GM19023 (cell line): ENCODE results near the gene SLC5A4.

ENCODE experiments used
- ATAC-seq: cut with Tn5 transposase; IDR thresholded peaks from one replicate; pipeline ENCODE4 v1.9.1; 2021; ENCODE audit warnings: mild to moderate bottlenecking, moderate library complexity; ENCODE audit not compliant: unreplicated experiment

The SLC5A4 gene

GRCh38 chr22:32233091-32233490, 22.1 kb downstream of the SLC5A4 start:
- no peak for ATAC-seq

GRCh38 chr22:32232191-32232830, 22.8 kb downstream of the SLC5A4 start:
- ATAC-seq: no peak

DNA sequence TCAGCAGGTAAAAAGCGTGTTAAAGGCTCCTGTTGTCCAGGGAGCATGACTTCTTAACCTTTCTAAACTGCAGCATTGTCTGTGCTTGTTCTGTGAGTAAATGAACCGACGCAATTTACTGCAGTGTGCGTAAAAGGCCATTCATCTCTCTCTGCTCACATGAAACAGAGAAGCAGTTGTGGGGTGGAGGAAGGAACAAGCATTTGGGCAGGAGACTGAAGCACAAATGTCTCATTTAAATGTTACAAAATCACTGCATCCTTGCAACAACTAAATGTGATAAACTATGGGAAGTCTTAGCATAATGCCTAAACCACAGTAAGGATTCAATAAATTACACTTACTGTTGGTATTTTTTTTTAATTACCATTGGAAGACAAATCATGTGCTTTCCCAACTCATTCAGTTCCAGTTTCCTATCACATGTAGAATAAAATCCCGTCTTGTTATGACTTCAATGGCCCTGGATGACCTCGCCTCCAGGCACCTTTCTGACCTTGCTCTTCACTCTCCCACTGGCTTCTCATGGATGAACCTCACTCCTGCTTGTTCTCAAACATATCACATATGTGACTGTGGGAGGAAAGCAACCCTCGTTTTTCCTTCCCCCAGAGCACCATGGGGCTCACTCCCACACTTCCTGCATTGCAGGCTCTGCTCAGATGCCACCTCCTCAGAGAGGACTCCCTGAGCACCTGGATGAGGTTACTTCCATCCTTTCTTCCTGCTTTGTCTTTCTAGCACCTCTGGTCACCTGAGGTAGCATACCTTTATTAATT, 28.6 kb downstream of the SLC5A4 start:
- no peak for ATAC-seq

GRCh38 chr22:32222991-32223390, 32.2 kb downstream of the SLC5A4 start:
- no peak for ATAC-seq

GRCh38 chr22:32219026-32219425, 36.1 kb downstream of the SLC5A4 start:
- ATAC-seq: no peak

DNA sequence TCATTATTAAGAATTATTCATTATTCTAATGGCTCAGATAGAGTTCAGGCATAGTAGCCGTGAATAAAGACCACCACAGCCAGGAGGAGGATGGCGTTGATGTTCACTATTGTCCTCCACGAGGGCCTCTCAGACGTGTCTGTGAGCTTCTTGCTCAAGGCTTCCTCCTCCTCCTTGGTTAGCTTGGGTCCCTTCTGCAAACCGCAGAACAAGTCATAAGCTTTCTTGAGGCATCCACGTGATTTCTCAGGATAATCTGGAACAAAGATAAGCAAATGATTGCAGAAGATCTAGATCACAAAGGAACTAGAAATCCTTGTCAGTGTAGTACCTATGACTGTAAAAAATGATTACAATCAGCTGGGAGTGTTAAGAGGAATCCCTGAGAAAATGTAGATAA, 36.7 kb downstream of the SLC5A4 start:
- no peak for ATAC-seq

DNA sequence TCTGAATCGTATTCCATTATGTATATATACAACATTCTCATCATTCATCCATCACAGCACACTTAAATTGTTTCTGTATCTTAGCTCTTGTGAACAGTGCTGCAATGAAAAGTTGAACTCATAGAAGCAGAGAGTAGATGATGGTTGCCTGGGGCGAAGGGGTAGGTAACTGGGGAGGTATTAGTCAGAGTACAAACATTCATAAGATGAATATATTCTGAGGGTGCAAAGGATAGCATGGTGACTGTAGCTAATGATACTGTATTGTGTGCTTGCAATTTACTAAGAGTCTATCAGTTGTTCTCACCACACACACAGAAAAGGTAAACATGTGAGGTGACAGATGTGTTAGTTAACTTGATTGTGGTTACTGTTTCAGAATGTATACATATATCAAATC, 37.7 kb downstream of the SLC5A4 start:
- no peak for ATAC-seq

DNA sequence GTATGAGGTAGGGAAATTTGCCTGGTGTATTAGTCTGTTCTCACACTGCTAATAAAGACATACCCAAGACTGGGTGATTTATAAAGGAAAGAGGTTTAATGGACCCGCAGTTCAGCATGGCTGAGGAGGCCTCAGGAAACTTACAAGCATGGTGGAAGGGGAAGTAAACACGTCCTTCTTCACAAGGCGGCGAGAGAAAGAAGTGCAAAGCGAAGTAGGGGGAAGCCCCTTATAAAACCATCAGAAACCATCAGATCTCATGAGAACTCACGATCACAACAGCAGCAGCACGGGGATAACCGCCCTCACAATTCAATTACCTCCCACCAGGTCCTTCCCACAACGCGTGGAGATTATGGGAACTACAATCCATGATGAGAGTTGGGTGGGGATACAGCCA, 38.2 kb downstream of the SLC5A4 start:
- ATAC-seq: no peak

- ATAC-seq: no peak
Measured at GRCh38 chr22:32211011-32211410, 44.1 kb downstream of the SLC5A4 start.

GRCh38 chr22:32208681-32209080, 46.5 kb downstream of the SLC5A4 start:
- ATAC-seq: no peak

- no peak for ATAC-seq
Measured at GRCh38 chr22:32207971-32208480, 47.1 kb downstream of the SLC5A4 start.

- no peak for ATAC-seq
Measured at GRCh38 chr22:32206774-32207758, 48.1 kb downstream of the SLC5A4 start.

GRCh38 chr22:32205974-32206773, 49.0 kb downstream of the SLC5A4 start:
- no peak for ATAC-seq

- ATAC-seq: no peak
Measured at GRCh38 chr22:32204856-32205722, 50.1 kb downstream of the SLC5A4 start, which contains the start of gene RFPL2. TSS of gene RFPL2 (minus strand) at chr22:32205073. CDS start at chr22:32202451, 2,622 bp downstream.

DNA sequence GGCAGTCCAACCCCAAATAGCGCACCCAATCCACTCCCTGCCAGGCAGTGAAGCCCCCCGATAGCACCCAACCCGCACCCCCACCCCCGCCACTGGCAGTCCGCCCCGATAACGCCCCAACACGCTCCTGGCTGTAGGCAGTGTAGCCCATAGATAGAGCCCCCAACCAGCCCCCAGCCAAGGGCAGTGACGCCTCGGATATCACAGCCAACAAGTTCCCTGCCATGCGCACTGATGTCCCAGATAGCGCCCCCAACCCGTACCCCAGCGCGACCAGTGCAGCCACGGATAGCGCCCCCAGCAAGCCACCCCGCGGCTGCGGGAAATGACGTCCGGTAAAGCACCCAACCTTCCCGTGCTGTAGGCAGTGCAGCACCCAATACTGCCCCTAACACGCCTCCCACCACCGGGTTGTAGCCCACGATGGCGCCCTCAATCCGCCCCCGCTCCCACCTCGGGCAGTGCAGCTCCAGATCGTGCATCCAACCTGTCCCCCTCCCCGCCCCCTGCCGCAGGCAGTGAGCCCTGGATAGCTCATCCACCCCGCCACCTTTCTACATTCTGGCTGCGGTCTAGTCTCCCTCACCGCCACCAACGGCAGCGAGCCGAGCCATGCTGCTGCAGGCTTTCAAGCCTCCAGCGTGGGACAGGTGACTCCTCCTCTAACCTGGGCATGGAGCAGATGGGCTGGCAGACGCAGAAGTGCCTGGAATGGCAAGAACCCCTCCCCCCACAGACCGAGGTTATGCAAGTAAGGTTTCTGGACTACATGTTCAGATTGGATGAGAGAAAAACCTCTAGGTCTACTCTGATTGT, 50.9 kb downstream of the SLC5A4 start:
- ATAC-seq: no peak

DNA sequence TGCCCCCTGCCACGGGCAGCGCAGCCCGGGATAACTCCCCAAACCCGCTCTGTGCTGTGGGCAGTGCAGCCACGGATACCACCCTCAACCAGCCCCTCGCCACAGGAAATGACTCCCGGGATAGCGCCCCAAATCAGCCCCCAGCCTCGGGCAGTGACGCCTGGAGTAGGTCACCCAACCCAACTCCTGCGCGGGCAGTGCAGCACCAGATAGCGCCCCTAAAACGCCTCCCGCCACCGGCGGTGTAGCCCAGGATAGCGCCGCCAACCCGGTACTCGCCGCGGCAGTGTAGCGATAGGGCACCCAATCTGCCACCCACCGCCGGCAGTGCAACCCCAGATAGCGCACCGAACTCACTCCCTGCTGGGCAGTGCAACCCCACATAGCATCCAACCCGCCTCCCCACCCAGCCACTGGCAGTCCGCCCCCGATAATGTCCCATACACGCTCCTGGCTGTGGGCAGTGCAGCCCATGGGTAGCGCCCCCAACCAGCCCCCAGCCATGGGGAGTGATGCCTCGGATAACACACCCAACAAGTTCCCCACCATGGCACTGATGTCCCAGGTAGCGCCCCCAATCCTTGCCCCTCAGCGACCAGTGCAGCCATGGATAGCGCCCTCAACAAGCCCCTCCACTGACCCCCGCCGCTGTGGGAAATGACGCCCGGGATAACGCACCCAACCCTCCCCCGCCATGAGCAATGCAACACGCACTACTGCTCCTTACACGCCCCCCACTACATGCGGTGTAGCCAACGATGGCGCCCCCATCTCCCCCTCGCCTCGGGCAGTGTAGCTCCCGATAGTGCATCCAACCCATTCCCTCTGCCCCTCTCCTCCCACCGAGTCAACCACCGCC, 51.7 kb downstream of the SLC5A4 start:
- ATAC-seq: no peak

DNA sequence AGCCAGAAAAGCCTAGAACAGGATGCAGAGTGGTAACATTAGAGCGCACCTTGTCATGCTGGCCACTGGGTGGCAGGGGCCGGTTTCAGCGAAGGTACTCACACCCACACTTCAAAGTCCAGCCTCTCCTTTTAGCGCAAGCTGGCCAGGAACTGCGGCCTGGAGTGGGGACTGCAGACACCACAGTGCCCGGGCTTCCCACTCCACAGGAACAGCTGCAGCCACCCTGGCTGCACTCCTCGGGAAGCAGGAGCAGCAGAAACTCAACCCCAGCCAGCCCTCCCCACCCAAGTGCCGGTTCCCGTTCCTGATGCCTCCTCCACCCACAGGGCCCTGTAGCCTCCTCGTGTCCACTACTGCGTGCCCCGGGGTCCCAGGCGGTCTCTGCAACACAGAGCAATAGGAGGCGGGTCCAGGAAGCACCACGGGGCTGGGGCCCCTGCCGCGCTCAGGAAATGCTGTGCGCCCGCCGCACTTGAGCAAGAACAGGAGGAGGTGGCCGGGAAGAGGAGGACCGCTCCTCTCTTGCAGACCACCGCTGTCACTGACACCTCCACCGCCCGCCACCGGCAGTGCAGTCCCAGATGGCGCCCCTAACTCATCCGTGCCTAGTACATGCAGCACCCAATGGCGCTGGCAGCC, 52.5 kb downstream of the SLC5A4 start:
- no peak for ATAC-seq
